T-helper 2 cell (primary cell): Measurements from ENCODE around the gene PLD2.

ENCODE experiments used
- DNase-seq, 5 experiments: peaks; one replicate each; pipeline versions ENCODE4 v3.0.0 to v3.0.0-alpha.2; 2012 to 2022
- total RNA-seq, 2 donors: gene quantifications; one replicate each; lab custom pipeline; 2026; lab: John Stamatoyannopoulos, UW

Gene PLD2, protein sequence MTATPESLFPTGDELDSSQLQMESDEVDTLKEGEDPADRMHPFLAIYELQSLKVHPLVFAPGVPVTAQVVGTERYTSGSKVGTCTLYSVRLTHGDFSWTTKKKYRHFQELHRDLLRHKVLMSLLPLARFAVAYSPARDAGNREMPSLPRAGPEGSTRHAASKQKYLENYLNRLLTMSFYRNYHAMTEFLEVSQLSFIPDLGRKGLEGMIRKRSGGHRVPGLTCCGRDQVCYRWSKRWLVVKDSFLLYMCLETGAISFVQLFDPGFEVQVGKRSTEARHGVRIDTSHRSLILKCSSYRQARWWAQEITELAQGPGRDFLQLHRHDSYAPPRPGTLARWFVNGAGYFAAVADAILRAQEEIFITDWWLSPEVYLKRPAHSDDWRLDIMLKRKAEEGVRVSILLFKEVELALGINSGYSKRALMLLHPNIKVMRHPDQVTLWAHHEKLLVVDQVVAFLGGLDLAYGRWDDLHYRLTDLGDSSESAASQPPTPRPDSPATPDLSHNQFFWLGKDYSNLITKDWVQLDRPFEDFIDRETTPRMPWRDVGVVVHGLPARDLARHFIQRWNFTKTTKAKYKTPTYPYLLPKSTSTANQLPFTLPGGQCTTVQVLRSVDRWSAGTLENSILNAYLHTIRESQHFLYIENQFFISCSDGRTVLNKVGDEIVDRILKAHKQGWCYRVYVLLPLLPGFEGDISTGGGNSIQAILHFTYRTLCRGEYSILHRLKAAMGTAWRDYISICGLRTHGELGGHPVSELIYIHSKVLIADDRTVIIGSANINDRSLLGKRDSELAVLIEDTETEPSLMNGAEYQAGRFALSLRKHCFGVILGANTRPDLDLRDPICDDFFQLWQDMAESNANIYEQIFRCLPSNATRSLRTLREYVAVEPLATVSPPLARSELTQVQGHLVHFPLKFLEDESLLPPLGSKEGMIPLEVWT
- 23.2 to 26.5 reads per million in 2 donors for total RNA-seq

DNA sequence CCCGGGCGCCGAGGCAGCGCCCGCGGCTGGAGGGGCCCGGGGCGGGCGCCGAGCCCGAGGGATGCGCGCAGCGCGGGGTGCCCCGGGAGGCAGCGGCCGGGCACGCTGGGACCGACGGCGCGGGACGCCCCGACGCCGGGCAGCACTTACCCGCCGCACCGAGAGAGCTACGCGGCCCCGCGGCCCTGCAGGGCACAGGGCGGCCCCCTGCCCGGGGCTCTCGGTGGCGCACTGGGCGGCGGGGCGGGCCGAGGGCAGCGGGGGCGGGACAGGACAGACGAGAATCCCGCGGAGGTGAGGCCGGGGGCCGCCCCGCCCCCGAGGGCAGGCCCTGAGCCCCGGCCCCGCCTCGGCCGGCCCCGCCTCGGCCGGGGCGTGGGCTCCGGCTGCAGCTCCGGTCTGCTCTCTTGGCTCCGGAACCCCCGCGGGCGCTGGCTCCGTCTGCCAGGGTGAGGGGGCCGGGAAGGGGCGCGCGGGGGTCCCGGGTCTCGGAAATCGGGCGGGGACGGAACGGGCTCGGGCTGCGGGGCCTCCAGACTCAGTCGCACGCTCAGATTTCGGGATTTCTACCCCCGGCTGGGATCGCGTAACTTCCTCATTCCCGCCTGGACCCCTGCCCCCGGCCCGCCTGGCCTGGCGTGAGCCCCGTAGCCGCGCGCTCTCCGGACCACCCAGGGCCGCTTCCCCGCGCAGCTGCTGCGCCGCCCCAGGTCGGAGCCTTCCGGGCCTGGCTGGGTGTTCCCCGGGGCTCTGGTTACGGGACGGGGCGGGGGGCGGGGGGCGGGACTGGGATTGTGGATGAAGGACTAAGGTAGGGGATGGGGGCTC lies at the start of gene PLD2:
PLD2 (plus strand) TSS at position 376 of the 828 bp plus-strand sequence. CDS start 621 bp downstream, outside the sequence.
- DNase-seq, result peak; percentile 78 to 90 (median 80)

DNA sequence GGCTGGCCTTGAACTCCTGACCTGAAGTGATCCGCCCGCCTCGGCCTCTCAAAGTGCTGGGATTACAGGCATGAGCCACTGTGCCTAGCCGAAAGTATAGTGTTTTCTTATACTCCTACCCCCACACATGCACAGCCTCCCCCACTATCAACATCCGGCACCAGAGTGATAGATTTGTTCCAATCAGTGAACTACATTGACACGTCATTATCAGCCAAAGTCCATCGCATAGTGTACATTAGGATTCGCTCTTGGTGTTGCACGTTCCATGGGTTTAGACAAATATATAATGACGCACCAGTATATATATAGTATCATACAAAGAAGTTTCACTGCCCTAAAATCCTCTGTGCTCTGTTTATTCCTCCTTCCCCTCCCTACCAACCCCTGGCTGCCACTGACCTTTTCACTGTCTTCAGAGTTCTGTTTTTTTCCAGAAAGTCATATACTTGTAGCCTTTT lies 47.1 kb upstream of the PLD2 start:
- DNase-seq, result no peak

DNA sequence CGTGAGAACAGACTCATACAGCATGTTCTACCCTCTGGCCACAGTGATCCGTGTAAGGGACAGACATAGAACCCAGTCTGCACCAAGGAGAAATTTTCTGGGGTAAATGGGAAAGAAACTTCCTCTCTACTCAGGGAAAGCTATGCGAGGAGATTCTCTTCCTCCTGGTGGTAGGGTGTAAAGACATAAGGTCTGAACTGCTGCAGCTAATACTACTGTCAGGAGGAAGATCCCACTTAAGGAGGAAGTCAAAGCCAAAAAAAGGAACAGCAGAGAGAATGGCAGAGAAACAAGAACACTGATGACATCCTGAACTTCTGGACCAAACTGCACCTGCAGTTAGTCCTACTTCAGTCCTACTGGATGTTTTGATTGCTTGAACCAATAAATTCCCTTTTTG lies 42.4 kb upstream of the PLD2 start:
- DNase-seq, result no peak

DNA sequence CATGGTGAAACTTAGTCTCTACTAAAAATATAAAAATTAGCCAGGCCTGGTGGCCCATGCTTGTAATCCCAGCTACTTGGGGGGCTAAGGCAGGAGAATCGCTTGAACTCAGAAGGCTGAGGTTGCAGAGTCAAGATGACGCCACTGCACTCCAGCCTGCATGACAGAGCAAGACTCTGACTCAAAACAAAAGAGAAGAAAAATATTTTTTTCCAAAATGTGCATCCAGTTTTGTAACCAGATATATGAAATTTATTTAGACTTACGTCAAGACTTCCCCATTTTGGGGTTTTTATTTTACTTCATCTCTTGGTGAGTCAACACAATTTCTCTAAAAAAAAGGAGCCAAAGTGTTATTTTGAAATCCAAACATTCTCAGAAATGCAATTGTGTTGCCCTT lies 40.8 kb upstream of the PLD2 start:
- no peak for DNase-seq

DNA sequence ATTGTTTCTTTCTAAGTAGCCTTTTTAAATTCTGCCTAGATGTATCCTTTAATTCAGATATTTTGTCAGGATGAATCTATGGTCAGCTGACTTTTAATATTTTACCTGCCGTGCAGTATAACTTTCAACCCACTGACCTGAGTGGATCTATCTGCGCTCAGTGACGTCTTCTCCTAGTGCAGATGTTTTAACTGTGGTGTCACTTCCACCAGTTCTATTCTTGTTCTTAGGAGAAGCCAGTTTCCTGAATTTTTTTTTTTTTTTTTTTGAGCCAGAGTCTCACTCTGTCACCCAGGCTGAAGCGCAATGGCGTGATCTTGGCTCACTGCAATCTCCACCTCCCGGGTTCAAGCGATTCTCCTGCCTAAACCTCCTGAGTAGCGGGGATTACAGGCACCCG lies 40.2 kb upstream of the PLD2 start:
- DNase-seq, result no peak

DNA sequence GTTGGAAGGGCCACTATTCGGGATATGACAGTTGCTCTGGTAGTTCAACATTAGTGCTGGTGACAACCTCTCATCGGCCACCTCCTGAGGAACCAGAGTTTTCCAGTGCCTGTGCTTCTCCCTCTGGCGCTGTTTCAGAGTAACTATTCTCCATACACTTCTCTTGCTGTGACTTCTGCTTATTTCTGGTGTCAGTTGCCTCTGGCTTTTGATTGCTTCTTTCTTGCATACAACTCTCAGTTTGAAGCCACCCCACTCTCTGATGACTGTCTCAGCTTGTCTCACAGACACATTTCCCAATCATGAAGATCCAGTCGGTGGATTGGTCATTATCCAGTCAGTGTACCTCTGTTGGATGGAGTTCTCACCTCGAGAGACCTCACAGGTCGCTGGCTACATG lies 38.7 kb upstream of the PLD2 start:
- no peak for DNase-seq

DNA sequence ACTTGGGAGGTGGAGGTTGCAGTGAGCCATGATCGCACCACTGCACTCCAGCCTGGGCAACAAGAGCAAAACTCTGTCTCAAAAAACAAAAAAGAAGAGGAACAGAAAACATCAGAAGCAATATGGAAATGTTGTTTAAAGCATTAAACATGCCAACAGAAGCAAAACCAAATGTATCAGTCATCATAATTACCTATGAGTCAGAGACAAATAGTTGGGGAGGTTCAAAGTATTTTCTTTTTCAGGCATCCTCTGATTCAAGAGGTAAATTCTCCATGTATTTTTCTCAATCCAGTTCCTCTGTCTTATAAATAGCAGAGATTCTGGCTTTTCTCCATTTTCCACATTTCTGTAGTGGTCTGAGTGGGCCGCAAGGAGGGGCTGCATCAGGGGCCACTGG lies 37.3 kb upstream of the PLD2 start:
- no peak for DNase-seq

DNA sequence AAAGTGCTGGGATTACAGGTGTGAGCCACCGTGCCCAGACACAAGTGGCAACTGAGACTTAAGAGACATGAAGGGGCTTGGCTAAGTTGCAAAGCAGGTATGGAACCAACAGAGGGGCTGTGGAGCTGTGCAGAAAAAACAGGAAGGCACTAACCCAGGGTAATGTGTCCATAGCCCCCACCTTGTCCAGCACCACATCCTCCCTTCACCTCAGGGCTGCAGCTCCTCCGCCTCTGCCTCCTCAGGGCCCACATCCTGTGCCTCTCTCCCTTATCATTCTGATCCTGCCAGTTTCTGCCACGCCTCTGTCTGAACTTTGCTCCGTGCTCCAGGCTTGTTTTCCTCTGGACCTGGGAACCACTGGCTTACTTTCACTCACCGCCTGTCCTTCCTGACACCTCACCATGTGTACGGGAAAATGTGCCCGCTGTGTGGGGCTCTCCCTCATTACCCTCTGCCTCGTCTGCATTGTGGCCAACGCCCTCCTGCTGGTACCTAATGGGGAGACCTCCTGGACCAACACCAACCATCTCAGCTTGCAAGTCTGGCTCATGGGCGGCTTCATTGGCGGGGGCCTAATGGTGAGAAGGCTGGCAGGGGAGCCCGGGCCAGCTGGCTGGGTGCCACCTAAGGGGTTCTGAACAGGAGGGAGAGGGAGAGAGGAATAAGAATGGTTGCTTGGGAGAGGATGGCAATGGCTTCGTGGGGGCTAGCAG lies 35.3 kb upstream of the PLD2 start, which contains the start of gene TM4SF5:
TM4SF5 (plus strand) TSS at position 368 of the 716 bp plus-strand sequence; CDS start at position 405, 37 bp downstream.
- peak in 1 of 5 experiments; percentile 83 for DNase-seq

DNA sequence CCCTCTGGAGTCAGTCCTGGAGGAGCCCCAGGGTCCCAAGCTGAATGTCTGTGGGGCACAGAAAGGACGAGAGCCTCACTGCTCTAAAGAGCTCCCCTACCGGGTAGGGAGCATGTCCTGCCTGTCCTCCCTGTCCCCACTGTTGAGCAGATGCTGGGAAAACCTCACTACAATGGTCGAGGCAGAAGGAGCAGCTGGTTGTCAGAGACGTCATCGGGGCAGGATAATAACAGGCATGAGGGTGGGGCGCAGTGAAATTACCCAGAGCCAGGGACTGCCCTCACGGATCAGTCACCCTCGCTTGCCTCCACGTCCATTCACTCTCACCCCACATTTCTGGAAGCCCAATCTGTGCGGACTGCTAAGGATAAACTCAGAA lies 34.7 kb upstream of the PLD2 start:
- DNase-seq, result no peak

DNA sequence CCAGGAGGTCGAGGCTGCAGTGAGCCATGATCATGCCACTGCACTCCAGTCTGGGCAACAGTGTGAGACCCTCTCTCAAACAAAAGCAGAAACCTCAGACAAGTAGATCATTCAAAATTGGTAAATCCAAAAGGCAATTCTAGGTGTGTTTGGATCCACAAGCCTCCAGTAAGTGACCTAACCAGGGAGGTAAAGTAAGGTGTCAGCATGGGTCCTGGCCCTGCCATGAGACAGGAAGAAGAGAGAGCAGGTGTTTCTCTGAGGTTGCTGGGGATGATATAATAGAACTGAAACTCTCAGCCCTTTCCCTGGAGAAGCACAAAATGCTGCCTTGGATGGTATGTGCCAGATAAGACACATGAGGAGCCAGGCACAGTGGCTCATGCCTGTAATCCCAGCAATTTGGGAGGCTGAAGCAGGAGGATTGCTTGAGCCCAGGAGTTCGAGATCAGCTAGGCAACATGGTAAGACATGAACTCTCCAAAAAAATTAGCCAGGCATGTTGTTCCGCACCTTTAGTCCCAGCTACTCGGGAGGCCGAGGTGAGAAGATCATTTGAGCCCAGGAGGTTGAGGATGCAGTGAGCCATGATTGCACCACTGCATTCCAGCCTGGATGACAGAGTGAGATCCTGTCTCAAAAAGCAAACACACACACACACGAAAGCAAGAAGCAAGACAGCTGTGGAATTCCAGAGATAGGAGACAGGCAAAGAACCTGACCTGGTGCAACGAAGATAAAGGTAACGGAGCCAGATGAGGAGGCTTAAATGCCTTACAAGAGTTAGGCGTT lies 28.8 kb upstream of the PLD2 start:
- no peak for DNase-seq

DNA sequence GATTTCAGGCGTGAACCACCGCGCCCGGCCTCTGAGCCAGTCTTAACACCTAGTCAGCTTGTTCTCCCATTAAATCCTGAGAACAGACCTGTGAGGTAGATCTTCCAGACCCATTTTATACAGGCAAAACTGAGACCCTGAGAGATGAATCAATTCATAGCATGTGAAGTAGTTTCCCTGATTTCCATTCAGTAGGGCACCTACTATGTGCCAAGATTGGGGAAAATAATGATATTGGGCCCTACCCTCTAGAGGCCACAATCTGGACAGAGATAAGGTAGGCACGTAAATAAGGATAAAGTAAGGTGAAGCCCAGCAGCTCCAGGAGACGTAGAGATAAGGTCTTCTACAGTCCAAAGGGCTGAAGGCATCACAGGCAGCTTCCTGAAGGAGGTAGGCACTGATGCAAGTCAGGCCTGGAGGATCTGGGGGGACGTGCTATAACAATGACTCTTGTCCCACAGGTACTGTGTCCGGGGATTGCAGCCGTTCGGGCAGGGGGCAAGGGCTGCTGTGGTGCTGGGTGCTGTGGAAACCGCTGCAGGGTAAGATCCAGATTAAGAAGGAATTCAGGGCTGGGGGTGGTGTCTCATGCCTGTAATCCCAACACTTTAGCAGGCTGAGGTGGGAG lies 26.5 kb upstream of the PLD2 start:
- DNase-seq, result no peak

DNA sequence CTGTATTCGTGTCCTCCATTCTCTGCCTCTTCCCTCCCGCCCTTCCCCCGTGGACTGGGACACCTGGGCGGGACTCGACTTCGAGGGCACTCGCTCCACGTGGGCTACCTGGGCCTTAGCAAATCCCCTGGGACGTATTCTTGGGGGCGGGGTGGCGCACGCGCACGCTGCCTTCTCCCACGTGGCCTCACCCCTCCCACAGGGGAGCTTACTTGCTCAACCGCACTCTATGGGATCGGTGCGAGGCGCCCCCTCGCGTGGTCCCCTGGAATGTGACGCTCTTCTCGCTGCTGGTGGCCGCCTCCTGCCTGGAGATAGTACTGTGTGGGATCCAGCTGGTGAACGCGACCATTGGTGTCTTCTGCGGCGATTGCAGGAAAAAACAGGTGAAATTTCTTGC lies 24.3 kb upstream of the PLD2 start:
- DNase-seq, result peak in 1 of 5 experiments; percentile 24

DNA sequence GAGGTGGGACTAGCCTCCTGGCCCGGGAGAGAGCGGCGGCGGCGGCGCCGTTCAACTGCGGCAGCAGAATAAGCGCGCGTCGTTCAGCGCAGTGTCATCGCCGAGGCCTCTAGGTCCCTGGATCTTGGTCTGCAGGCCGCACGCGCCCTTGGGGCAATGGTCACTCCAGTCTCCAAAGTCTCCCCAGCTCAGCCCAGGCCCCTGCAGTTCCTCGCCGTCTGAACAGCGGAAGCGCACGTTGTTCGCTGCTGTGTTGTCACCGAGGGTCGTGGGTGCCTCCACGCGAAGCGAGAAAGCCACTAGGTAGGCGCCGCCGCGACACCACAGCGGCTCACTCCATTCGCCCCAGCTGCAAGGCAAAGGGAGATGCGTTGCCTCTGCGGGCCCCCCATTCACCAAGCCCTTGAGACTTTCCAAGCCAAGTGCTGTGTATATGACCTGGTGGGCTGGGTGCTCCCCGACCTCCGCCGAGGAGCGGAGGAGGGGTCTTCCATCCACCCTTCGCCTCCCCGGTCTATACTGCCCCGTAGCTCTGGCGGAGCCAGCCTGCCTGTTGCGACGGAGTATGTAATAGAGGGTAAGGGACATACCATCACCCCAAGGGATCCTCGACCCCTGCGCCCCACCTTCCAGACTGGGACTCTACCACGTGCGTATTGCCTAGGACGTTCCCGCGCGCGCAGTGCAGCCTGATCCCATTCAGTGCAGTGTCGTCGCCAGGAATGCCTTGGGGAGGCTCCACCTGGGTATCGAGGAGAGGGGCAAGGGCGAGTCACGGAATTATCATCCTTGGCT lies 21.4 kb upstream of the PLD2 start:
- DNase-seq, result peak in 2 of 5 experiments; percentile 12 to 20

DNA sequence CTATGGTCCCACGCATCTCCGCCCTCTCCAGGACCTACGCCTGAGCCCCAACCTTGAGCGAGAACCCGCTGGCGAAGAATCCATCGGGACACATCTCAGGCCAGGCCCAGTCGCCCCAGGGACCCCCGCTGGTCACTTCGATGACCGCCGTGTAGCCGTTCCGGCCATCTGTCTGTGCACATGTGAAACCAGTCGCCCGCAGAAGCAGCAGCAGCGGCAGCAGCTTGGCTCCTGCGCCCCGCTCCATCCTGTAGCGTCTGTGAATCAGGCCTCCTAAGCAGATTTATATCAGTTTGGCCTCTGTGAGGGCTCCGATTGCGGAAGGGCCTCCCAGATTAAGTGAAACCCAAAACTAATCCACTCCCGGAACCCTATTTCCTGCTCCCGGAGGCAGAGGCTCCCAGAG lies 20.8 kb upstream of the PLD2 start, which contains the start of gene VMO1:
VMO1 (minus strand) TSS at position 259 of the 406 bp plus-strand sequence; CDS start at position 247, 12 bp downstream.
- DNase-seq, result no peak

DNA sequence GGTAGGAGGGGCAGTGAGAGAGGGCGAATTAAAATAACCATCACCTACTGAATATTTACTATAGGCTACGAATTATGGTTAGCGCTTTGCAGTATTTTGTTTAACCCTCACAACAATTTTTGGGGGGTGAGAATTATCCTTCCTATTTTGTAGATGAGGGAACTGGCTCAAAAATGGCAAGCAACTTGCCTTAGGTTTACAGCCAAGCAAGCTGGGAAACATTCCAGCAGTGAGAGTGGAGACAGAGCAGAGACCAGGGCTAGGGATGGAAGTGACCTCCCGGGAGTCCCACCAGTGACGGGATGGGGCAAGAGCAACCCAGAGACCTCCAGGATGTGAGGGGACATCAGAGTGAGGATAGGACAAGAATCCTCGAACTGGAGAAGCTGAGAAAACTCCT lies 20.4 kb upstream of the PLD2 start:
- no peak for DNase-seq

DNA sequence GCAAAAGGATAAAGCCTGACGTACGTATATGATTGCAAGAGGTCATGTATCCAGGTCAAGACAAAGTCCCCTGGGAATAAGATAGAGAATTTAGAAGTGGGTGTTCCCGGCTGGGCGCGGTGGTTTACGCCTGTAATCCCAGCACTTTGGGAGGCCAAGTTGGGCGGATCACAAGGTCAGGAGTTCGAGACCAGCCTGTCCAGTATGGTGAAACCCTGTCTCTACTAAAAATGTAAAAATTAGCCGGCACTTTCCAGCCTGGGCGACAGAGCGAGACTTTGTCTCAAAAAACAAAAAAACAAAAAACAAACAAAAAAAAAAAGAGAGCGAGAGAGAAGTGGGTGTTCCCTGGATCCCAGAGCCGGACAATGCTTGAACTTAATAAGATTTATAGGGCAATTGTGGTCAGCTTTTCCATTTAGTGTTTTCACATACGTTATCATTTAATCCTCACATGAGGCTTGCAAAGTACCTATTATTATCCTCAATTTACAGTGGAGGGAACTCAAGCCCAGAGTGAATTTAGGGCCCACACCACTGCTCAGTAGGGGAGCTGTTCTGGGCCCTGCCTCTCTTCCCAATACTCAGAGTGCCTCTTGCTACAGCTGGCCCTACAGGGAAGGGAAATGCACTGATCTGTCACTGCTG lies 18.7 kb upstream of the PLD2 start:
- DNase-seq, result no peak

DNA sequence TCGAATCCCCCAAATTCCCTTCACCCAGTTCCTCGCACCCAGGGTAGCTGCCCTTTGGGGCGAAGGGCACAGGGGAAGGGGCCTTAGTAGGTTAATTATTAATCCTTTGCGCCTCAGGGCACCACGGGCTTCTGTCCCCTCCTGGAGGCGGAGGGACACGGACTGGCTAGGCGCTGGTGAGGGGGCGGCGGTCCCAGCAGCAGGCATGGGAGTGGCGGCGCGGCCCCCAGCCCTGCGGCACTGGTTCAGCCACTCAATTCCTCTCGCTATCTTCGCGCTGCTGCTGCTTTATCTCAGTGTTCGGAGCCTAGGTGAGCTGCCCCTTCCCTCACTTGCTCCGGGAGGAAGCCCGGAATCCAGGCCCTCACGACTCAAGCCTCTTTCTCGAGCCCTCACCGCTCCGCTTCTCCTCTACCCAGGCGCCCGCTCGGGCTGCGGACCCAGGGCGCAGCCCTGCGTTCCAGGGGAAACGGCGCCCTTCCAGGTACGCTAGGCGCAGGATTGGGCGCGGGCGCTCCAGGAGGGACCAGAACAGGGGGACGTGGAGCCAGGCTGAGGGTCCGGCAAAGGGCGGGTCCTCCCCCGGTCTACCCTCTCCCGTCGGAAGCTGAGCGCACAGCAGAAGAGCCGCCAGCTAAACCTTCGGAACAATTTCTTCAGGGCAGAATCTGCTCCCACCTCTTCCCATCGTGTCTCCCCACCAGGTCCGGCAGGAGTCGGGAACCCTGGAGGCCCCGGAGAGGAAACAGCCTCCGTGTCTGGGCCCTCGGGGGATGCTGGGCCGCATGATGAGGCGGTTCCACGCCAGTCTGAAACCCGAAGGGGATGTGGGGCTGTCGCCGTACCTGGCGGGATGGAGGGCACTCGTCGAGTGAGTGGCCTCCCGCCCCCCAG lies 17.9 kb upstream of the PLD2 start, which contains the start of gene GLTPD2:
GLTPD2 (plus strand) TSS at position 158 of the 894 bp plus-strand sequence; CDS start at position 206, 48 bp downstream.
- no peak for DNase-seq

DNA sequence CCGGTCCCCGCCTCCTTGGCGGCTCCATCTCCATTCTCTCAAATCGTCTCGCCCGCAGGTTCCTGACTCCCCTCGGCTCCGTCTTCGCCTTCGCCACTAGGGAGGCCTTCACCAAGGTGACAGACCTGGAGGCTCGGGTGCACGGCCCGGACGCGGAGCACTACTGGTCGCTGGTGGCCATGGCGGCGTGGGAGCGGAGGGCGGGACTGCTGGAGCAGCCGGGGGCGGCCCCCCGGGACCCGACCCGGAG lies 17.3 kb upstream of the PLD2 start:
- DNase-seq, result no peak
